Adipocyte (in vitro differentiated cells): ENCODE results near the gene KCNJ9.

Experiments used
- DNase-seq: peaks from one replicate; pipeline ENCODE4 v3.0.0-alpha.2; 2015; ENCODE audit warnings: low read depth
- H3K27me3 ChIP-seq: replicated peaks from 2 replicates; pipeline ENCODE4 v1.7.0; 2013; ENCODE audit warnings: mild to moderate bottlenecking, low read length, moderate library complexity; ENCODE audit not compliant: control insufficient read depth, insufficient read depth
- H3K36me3 ChIP-seq: 2 replicates; pipeline ENCODE4 v1.7.0; 2013; ENCODE audit warnings: low read length, mild to moderate bottlenecking, moderate library complexity; ENCODE audit not compliant: control insufficient read depth, insufficient read depth, severe bottlenecking
- H3K4me1 ChIP-seq: 2 replicates; pipeline ENCODE4 v1.7.0; 2013; ENCODE audit warnings: mild to moderate bottlenecking, low read length, moderate library complexity; ENCODE audit not compliant: control insufficient read depth, insufficient read depth
- H3K4me3 ChIP-seq: 2 replicates; pipeline ENCODE4 v1.7.0; 2013; ENCODE audit warnings: mild to moderate bottlenecking, low read length, moderate library complexity
- H3K9ac ChIP-seq: 2 replicates; pipeline ENCODE4 v1.7.0; 2013; ENCODE audit warnings: mild to moderate bottlenecking, low read length, moderate library complexity
- H3K9me3 ChIP-seq: 2 replicates; pipeline ENCODE4 v1.7.0; 2013; ENCODE audit warnings: mild to moderate bottlenecking, low read length, moderate library complexity; ENCODE audit not compliant: control insufficient read depth

KCNJ9 gene

GRCh38 chr1:160130486-160130885, 49.1 kb downstream of the KCNJ9 start:
- Histone ChIP-seq H3K4me3 (no peak overlapping the region), H3K36me3 (no peaks in the 10 kb centered on the region), H3K9ac (no peak overlapping the region), H3K27me3 (peaks cover 5% of the 10 kb centered on the region), H3K9me3 (no peaks in the 10 kb centered on the region), H3K4me1 (peaks cover 65% of the 10 kb centered on the region)
- no peak for DNase-seq

GRCh38 chr1:160130939-160131338, 49.6 kb downstream of the KCNJ9 start:
- Histone ChIP-seq H3K4me3 (no peak overlapping the region), H3K36me3 (no peaks in the 10 kb centered on the region), H3K9ac (no peak overlapping the region), H3K9me3 (no peaks in the 10 kb centered on the region), H3K27me3 (peaks cover 5% of the 10 kb centered on the region), H3K4me1 (peaks cover 60% of the 10 kb centered on the region)
- no peak for DNase-seq

- Histone ChIP-seq H3K9ac (no peak overlapping the region), H3K4me1 (peaks cover 50% of the 10 kb centered on the region), H3K27me3 (peaks cover 9% of the 10 kb centered on the region), H3K9me3 (no peaks in the 10 kb centered on the region), H3K36me3 (no peaks in the 10 kb centered on the region), H3K4me3 (no peak overlapping the region)
- DNase-seq = no peak
Measured at GRCh38 chr1:160131803-160132565, 50.6 kb downstream of the KCNJ9 start.

- H3K9ac ChIP-seq = no peak overlapping the region
- peaks cover 28% of the 10 kb centered on the region for H3K4me1 ChIP-seq
- peaks cover 9% of the 10 kb centered on the region for H3K27me3 ChIP-seq
- H3K9me3 ChIP-seq = no peaks in the 10 kb centered on the region
- H3K4me3 ChIP-seq = no peak overlapping the region
- DNase-seq = no peak
- H3K36me3 ChIP-seq = no peaks in the 10 kb centered on the region
Measured at GRCh38 chr1:160133990-160134770, 52.8 kb downstream of the KCNJ9 start.

GRCh38 chr1:160134791-160135572, 53.6 kb downstream of the KCNJ9 start:
- Histone ChIP-seq H3K9me3 (no peaks in the 10 kb centered on the region), H3K9ac (no peak overlapping the region), H3K36me3 (no peaks in the 10 kb centered on the region), H3K27me3 (peaks cover 9% of the 10 kb centered on the region), H3K4me3 (no peak overlapping the region), H3K4me1 (peaks cover 23% of the 10 kb centered on the region)
- no peak for DNase-seq

GRCh38 chr1:160136121-160136925, 55.0 kb downstream of the KCNJ9 start:
- no peaks in the 10 kb centered on the region for H3K9me3 ChIP-seq
- H3K27me3 ChIP-seq = peaks cover 12% of the 10 kb centered on the region
- no peaks in the 10 kb centered on the region for H3K36me3 ChIP-seq
- H3K9ac ChIP-seq = no peak overlapping the region
- H3K4me3 ChIP-seq = no peak overlapping the region
- DNase-seq = no peak
- H3K4me1 ChIP-seq = peaks cover 12% of the 10 kb centered on the region

GRCh38 chr1:160136926-160137200, 55.5 kb downstream of the KCNJ9 start:
- Histone ChIP-seq H3K9me3 (no peaks in the 10 kb centered on the region), H3K27me3 (peaks cover 16% of the 10 kb centered on the region), H3K36me3 (no peaks in the 10 kb centered on the region), H3K4me3 (no peak overlapping the region), H3K4me1 (peaks cover 7% of the 10 kb centered on the region), H3K9ac (no peak overlapping the region)
- no peak for DNase-seq

GRCh38 chr1:160137216-160137862, 56.0 kb downstream of the KCNJ9 start:
- no peak for DNase-seq
- no peak overlapping the region for H3K9ac ChIP-seq
- H3K9me3 ChIP-seq = no peaks in the 10 kb centered on the region
- no peaks in the 10 kb centered on the region for H3K36me3 ChIP-seq
- no peak overlapping the region for H3K4me3 ChIP-seq
- H3K27me3 ChIP-seq = peaks cover 16% of the 10 kb centered on the region
- peaks cover 2% of the 10 kb centered on the region for H3K4me1 ChIP-seq

- Histone ChIP-seq H3K36me3 (no peaks in the 10 kb centered on the region), H3K9ac (no peak overlapping the region), H3K9me3 (no peaks in the 10 kb centered on the region), H3K4me1 (peaks cover 10% of the 10 kb centered on the region), H3K27me3 (peaks cover 14% of the 10 kb centered on the region), H3K4me3 (no peak overlapping the region)
- DNase-seq = no peak
Measured at GRCh38 chr1:160139840-160140239, 58.5 kb downstream of the KCNJ9 start.
